ENCODE measurements around the gene CHN2. TPM values are rescaled to one million over a fixed set of nuclear protein-coding genes. Genes with fewer than 3 reads are reported as not detected.

CHN2 gene
- polyA plus RNA-seq, 1 experiment, result not detected

GRCh38 chr7:29304756-29305155 lies 110.2 kb downstream of the CHN2 start:
- no peak for DNase-seq (ENCODE audit: low read depth, low spot score)
- H3K27me3 ChIP-seq (ENCODE audit: control insufficient read depth, insufficient read depth, low read length), result no peaks in the 10 kb centered on the region
- H3K9me3 ChIP-seq (ENCODE audit: control insufficient read depth, insufficient read depth, low read length), result no peaks in the 10 kb centered on the region
- CTCF ChIA-PET, result no interaction called here
- no peak for TF ChIP-seq CTCF (IDR thresholded peaks at IDR 0.05; ENCODE audit: low read depth, low read length)
- POLR2A ChIA-PET, result no interaction called here
- no peak overlapping the region for H3K4me3 ChIP-seq (ENCODE audit: low read depth, low read length)
- no peak overlapping the region for H3K27ac ChIP-seq (ENCODE audit: low read depth, low read length)

GRCh38 chr7:29306319-29306991 lies 111.9 kb downstream of the CHN2 start:
- H3K4me3 ChIP-seq (ENCODE audit: low read depth, low read length), result no peak overlapping the region
- no peak for TF ChIP-seq CTCF (IDR thresholded peaks at IDR 0.05; ENCODE audit: low read depth, low read length)
- POLR2A ChIA-PET, result no interaction called here
- CTCF ChIA-PET, result interaction anchor here (0.7 kb wide), 1 partner anchor 14 kb away, joined by 4 read pairs; no protein-coding TSS in a partner anchor
- H3K9me3 ChIP-seq (ENCODE audit: control insufficient read depth, insufficient read depth, low read length), result no peaks in the 10 kb centered on the region
- DNase-seq (ENCODE audit: low read depth, low spot score), result no peak
- no peaks in the 10 kb centered on the region for H3K27me3 ChIP-seq (ENCODE audit: control insufficient read depth, insufficient read depth, low read length)
- H3K27ac ChIP-seq (ENCODE audit: low read depth, low read length), result no peak overlapping the region

- no peak for DNase-seq (ENCODE audit: low read depth, low spot score)
- Histone ChIP-seq H3K9me3 (ENCODE audit: control insufficient read depth, insufficient read depth, low read length) (no peaks in the 10 kb centered on the region), H3K27me3 (ENCODE audit: control insufficient read depth, insufficient read depth, low read length) (no peaks in the 10 kb centered on the region), H3K27ac (ENCODE audit: low read depth, low read length) (no peak overlapping the region), H3K4me3 (ENCODE audit: low read depth, low read length) (no peak overlapping the region)
- ChIA-PET CTCF (no interaction called here), POLR2A (no interaction called here)
- no peak for TF ChIP-seq CTCF (IDR thresholded peaks at IDR 0.05; ENCODE audit: low read depth, low read length)
Observed at GRCh38 chr7:29308424-29308823, 113.8 kb downstream of the CHN2 start.

- Histone ChIP-seq H3K27me3 (ENCODE audit: control insufficient read depth, insufficient read depth, low read length) (no peaks in the 10 kb centered on the region), H3K27ac (ENCODE audit: low read depth, low read length) (no peak overlapping the region), H3K9me3 (ENCODE audit: control insufficient read depth, insufficient read depth, low read length) (no peaks in the 10 kb centered on the region), H3K4me3 (ENCODE audit: low read depth, low read length) (no peak overlapping the region)
- TF ChIP-seq CTCF (IDR thresholded peaks at IDR 0.05; ENCODE audit: low read depth, low read length), result no peak
- POLR2A ChIA-PET, result no interaction called here
- no peak for DNase-seq (ENCODE audit: low read depth, low spot score)
- CTCF ChIA-PET, result no interaction called here
Observed at GRCh38 chr7:29309041-29309854, 114.7 kb downstream of the CHN2 start.

- Histone ChIP-seq H3K9me3 (ENCODE audit: control insufficient read depth, insufficient read depth, low read length) (no peaks in the 10 kb centered on the region), H3K27me3 (ENCODE audit: control insufficient read depth, insufficient read depth, low read length) (no peaks in the 10 kb centered on the region), H3K4me3 (ENCODE audit: low read depth, low read length) (no peak overlapping the region), H3K27ac (ENCODE audit: low read depth, low read length) (no peak overlapping the region)
- DNase-seq (ENCODE audit: low read depth, low spot score), result no peak
- TF ChIP-seq CTCF (IDR thresholded peaks at IDR 0.05; ENCODE audit: low read depth, low read length), result no peak
- POLR2A ChIA-PET, result no interaction called here
- CTCF ChIA-PET, result no interaction called here
Observed at GRCh38 chr7:29310625-29311024, 116.0 kb downstream of the CHN2 start.

Data from AG04450 (cell line).